ENCODE data around the gene SCYGR4.
"Not testable (repeated sequence)": the region's sequence is repeated elsewhere in the genome, so short reads cannot be mapped to it uniquely, and the experiment has no call there.

SCYGR4 gene

DNA sequence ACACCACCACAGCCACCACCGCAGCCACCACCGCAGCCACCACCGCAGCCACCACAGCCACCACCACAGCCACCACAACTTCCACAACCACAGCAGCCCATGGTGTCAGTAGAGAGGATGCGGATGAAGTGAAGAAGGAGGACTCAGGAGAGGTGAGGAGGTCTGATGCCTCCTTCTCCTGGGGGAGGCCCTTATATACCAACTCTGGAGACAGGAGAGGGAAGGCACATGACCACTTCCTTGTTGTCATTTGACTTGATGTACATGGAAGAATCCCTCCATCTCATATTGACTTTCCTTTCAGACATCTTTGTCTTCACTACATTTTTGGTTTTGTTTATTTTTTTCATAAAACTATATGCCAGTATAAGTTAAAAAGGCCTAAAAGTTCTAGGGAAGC lies 2.6 kb upstream of the SCYGR4 start, which contains the start of gene SCYGR3:
SCYGR3 (minus strand) TSS at position 101 of the 400 bp plus-strand sequence; CDS start at position 101, 0 bp downstream.
- no peak for DNase-seq

- no peak for DNase-seq
These were observed 2.1 kb upstream of the SCYGR4 start for GRCh38 chr2:227615181-227615580.

DNA sequence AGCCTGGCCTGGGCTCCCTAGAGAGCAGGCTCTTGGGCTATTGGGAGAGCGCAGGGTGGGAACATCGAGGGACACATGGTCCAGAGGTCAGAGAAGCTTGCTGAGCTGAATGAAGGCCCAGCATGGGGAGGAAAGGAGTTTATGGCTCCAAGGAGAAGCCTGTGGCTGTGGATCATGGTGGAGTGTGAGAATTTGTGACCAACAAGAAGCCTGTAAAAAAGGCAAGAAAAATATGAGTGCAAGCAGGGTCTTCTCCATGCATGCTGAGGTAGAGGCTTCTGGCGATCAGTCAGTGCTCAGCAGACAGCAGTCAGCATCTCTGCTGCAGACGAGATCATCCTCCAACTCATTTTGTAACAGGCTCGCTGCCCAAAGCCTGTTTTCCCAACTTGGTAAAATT lies 1.4 kb upstream of the SCYGR4 start:
- DNase-seq: no peak

GRCh38 chr2:227616631-227617030 lies 667 bp upstream of the SCYGR4 start:
- no peak for DNase-seq

GRCh38 chr2:227623226-227623625 lies 5.9 kb downstream of the SCYGR4 start:
- no peak for DNase-seq

- DNase-seq: no peak
These were observed 8.1 kb downstream of the SCYGR4 start for GRCh38 chr2:227625420-227625819.

DNA sequence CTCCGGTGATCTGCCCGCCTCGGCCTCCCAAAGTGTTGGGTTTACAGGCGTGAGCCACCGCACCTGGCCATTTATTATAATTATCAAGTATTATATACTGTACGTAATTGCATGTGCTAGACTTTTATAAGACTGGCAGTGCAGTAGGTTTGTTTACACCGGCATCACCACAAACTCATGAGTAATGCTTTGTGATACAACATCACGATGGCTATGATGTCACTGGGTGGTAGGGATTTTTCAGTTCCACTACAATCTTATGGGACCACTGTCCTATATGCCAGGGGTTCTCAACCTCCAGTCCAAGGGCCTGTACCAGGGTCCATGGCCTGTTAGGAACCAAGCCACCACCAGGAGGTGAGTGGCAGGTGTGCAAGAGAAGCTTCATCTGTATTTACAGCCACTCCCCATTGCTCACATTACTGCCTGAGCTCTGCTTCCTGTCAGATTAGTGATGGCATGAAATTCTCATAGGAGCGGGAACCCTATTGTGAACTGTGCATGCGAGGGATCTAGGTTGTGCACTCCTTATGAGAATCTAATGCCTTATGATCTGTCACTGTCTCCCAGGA lies 9.4 kb downstream of the SCYGR4 start:
- DNase-seq: no peak

- DNase-seq: no peak
These were observed 10.5 kb downstream of the SCYGR4 start for GRCh38 chr2:227627769-227628168.

GRCh38 chr2:227629435-227629834 lies 12.1 kb downstream of the SCYGR4 start:
- no peak for DNase-seq

DNA sequence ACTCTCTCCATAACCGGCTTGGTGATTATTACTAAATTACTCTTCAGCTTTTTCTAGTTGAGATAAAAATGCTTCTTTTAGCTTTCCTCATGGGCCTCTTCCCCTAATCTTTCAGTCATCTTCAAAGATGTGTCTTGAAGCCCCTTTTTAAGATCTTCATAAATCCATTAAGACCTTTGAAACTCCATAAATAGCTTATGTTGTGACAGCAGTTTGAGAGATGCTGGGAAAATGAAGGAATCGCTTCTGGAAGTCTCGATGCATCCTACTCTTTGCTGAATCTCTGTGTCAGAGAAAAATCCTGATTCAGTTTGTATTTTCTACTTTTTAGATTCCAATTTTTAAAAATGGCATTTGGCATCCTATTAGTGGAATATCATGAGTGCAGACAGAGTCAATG lies 13.0 kb downstream of the SCYGR4 start:
- DNase-seq: no peak

DNA sequence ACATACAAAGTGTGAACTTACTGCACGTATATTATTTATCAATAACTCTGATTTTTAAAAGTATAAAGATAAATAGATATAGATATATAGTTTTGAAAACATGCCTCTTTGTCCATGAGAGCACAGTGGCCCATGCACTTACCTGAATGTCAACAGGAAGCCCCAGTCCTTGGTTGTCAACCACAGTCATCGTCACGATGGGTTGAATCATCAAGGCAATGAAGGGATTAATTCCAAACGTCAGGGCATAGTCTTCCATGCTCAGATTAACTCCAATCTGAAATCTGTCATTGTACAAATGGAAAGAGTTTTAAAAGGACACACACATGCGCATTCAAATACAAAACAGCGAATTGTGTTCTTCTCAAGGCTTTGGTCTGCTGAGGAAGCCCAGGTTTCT lies 15.5 kb downstream of the SCYGR4 start:
- DNase-seq: no peak

DNA sequence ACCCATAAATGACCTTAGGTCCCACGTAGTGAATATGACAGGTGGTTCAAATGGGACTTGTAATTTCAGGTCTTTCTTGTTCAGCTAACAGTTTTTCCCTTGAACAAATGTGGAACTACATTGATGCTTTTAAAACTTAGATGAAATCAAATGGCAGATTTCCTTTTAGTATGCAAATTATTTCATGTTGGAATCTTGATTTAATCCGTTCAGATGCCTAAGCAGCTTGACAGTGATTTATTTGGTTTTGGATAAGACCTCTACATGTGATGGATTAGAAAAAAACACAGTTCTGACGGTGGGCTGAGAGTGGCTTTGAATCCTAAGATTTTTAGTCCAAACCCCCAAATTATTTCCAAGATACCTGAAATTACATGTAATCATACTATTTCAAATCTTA lies 16.9 kb downstream of the SCYGR4 start:
- DNase-seq: no peak

DNA sequence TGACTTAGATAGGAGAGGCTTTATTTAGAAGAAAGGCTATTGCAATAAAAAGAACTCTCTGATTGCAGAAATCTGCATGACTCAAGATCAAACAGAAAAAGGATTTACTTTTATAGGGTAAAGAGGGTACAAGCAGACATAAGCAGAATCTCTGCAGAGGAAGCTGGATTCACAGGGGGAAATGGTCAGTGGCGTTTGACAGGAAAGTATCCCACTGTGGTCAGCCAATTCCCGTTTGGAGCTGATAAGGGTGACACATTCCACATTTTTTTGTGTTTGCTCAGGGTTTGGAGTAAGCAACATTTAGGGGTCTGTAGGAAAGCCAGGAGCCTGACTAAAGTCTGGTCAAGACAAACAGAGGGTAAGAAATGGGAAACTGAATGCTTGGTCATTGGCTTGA lies 25.4 kb downstream of the SCYGR4 start:
- DNase-seq: no peak

- DNase-seq: no peak
These were observed 26.8 kb downstream of the SCYGR4 start for GRCh38 chr2:227643990-227644551.

- no peak for DNase-seq
These were observed 36.1 kb downstream of the SCYGR4 start for GRCh38 chr2:227653419-227653818.

DNA sequence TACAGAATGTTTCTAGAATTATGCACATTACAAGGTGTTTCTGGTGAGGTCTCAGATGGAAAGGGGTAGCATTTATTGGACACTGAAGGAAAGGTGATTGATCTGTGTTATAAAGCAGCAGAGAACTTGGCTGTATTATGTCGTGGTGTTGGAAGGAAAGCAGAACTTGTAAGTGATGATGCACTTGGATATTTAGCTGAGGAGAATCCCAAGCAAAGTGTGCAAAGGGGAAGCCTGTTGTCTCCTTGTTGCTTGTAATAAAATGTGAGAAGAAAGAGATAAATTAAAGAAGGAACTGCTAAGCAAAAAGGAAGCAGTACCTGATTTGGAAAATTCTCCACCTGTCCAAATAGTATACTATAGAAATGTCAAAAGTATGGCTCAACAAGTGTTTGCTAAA lies 37.1 kb downstream of the SCYGR4 start:
- no peak for DNase-seq

DNA sequence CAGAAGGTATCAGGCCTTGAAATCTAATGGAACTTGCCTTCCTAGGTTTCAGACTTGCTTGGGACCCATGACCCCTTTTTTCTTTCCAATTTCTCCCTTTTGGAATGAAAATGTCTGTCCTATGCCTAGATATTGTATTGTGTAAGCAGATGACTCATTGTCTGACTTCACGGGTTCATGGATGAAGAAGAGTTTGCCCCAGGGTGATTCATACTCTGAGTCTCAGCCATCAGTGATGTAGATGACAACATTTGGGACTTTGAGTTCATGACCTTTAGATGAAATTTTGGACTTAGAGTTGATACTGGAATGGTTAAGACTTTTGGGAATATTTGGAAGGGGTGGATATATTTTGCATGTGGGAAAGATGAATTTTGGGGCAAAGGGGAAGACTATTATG lies 38.2 kb downstream of the SCYGR4 start:
- no peak for DNase-seq

DNA sequence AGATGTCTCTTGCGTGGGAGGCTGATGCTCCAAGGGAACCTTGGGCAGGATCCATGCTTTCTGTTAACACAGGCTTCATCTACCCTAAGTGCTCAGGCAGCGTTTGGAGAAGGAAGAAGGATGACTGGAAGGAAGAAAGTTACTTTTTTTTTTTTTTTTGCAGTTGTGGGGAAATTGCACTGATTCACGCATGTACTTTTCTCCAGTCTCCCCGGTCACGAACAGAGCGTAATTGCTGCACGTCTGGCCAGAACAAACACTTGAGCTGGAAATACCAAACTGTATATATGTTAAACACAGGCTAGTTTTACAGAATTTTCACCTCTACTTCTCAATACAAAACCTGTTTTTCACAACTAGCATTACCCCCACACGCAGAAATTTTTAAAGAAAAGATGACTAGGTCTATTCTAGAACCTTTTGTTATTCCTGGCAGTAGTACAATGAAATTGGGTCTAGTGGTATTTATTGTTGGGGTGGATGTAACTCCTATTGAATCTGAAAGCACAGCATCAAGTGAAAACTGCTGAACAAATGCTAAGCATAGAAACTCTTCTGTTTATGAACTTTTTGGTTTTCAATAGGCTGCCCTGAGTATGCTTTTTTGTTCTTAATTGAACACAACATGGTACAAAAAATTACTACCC lies 40.0 kb downstream of the SCYGR4 start:
- DNase-seq: no peak

- DNase-seq: no peak
These were observed 43.8 kb downstream of the SCYGR4 start for GRCh38 chr2:227661025-227661649.

- DNase-seq: no peak
These were observed 44.5 kb downstream of the SCYGR4 start for GRCh38 chr2:227661827-227662226.

DNA sequence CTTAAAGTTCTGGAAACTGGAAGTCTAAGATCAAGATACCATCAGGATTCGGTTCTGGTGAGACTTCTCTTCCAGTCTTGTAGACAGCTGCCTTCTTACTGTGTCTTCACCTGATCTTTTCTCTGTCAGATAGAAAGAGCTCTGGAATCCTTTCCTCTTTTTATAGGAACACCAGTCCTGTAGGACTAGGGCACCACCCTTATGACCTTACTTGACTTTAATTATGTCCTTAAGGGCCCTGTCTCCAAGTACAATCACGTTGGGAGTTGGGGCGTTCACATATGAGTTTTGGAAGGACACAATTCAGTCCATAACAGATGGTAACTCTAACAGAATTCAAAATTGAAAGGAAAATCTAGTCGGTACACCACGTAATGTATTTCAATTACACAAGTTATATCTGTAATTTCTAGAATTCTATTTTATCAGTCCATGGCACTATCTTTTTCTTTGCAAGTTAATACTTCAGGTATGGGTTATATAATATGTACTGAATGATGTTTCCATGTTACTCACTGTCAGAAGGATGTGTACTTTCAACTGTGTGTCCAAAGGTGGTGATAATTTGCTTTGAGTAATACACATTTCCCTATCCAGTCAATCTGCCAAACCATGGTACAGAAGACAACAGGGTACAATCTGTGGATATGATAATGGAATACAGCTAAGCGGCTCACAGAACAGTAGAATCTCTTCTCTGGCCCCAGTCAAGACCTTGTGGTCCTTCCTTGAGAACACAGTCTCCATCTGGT lies 48.1 kb downstream of the SCYGR4 start:
- DNase-seq: no peak

DNA sequence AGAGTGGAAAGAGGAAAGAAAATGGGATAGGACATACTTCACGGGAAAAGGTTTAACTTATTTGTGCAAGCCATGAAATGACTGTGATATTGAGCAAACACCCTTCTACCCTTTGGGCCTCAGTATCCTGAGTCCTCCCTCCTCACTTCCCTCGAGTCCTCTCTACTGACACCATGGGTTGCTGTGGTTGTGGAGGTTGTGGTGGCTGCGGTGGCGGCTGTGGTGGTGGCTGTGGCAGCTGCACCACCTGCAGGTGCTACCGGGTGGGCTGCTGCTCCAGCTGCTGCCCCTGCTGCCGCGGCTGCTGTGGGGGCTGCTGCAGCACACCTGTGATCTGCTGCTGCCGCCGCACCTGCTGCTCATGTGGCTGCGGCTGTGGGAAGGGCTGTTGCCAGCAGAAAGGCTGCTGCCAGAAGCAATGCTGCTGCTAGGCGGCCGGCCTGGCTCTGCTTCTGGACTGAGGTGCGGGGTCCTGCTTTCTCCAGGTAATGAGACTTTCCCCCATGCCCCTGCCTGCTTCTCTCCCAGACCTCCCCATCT lies 49.4 kb downstream of the SCYGR4 start, which contains the start of gene SCYGR5:
SCYGR5 (plus strand) TSS at position 174 of the 540 bp plus-strand sequence; CDS start at position 174, 0 bp downstream.
- DNase-seq: not testable (repeated sequence)
